ENCODE results near the gene RFX6.

The RFX6 gene

GRCh38 chr6:116945809-116946208 lies 68.8 kb downstream of the RFX6 start (continued):
- TF ChIP-seq, protein P1, sequence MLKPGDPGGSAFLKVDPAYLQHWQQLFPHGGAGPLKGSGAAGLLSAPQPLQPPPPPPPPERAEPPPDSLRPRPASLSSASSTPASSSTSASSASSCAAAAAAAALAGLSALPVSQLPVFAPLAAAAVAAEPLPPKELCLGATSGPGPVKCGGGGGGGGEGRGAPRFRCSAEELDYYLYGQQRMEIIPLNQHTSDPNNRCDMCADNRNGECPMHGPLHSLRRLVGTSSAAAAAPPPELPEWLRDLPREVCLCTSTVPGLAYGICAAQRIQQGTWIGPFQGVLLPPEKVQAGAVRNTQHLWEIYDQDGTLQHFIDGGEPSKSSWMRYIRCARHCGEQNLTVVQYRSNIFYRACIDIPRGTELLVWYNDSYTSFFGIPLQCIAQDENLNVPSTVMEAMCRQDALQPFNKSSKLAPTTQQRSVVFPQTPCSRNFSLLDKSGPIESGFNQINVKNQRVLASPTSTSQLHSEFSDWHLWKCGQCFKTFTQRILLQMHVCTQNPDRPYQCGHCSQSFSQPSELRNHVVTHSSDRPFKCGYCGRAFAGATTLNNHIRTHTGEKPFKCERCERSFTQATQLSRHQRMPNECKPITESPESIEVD (tag by site-specific recombination; IDR thresholded peaks at IDR 0.05) = peak; percentile 93
- TF ChIP-seq ZNF37A (tag by site-specific recombination; IDR thresholded peaks at IDR 0.05) (no peak), ZNF16 (tag by site-specific recombination; IDR thresholded peaks at IDR 0.05; ENCODE audit: low read depth) (no peak), YY1 (tag by site-specific recombination; IDR thresholded peaks at IDR 0.05) (no peak), ZNF558 (tag by site-specific recombination; IDR thresholded peaks at IDR 0.05) (peak; percentile 65; the same call in 1 of the 2 replicates), ZBTB6 (tag by site-specific recombination; IDR thresholded peaks at IDR 0.05) (no peak), CTCF (tag by site-specific recombination; IDR thresholded peaks at IDR 0.05) (no peak), SCRT2 (tag by site-specific recombination; IDR thresholded peaks at IDR 0.05) (peak; percentile 21; the same call in 1 of the 2 replicates), MYNN (tag by site-specific recombination; IDR thresholded peaks at IDR 0.05; ENCODE audit: borderline replicate concordance) (0 out of 2 replicates have a peak, but pooled peaks have one; percentile 23), ZNF768 (tag by site-specific recombination; IDR thresholded peaks at IDR 0.05) (no peak), ZNF596 (tag by site-specific recombination; IDR thresholded peaks at IDR 0.05) (0 out of 2 replicates have a peak, but pooled peaks have one; percentile 46), ZNF623 (tag by site-specific recombination; IDR thresholded peaks at IDR 0.05) (no peak), ZFHX2 (tag by site-specific recombination; conservative IDR thresholded peaks at IDR 0.05) (no peak), ZNF433 (tag by site-specific recombination; IDR thresholded peaks at IDR 0.05; ENCODE audit: low read depth) (no peak), ZNF571 (tag by site-specific recombination; IDR thresholded peaks at IDR 0.05) (no peak), ZNF561 (tag by site-specific recombination; IDR thresholded peaks at IDR 0.05; ENCODE audit: borderline replicate concordance) (peak; percentile 71), ZNF664 (tag by site-specific recombination; IDR thresholded peaks at IDR 0.05) (no peak; the same call in 1 of the 2 replicates), ZNF266 (tag by site-specific recombination; IDR thresholded peaks at IDR 0.05; ENCODE audit: low read depth) (peak; percentile 100), MEIS1 (CRISPR knock-in tag; IDR thresholded peaks at IDR 0.05; ENCODE audit: borderline replicate concordance) (no peak), SETDB1 (IDR thresholded peaks at IDR 0.05; ENCODE audit: insufficient read length, low read length) (no peak), ZNF146 (tag by site-specific recombination; IDR thresholded peaks at IDR 0.05) (no peak), ZNF23 (tag by site-specific recombination; IDR thresholded peaks at IDR 0.05; ENCODE audit: borderline replicate concordance) (no peak), ZNF529 (tag by site-specific recombination; IDR thresholded peaks at IDR 0.05; ENCODE audit: insufficient replicate concordance) (no peak), YY2 (tag by site-specific recombination; IDR thresholded peaks at IDR 0.05) (no peak), ZNF544 (tag by site-specific recombination; IDR thresholded peaks at IDR 0.05) (no peak), ZNF416 (tag by site-specific recombination; IDR thresholded peaks at IDR 0.05) (no peak), ZNF394 (tag by site-specific recombination; IDR thresholded peaks at IDR 0.05; ENCODE audit: borderline replicate concordance) (peak; percentile 67), ZNF391 (tag by site-specific recombination; IDR thresholded peaks at IDR 0.05; ENCODE audit: borderline replicate concordance, low read depth) (peak; percentile 71; the same call in 1 of the 2 replicates), BCL11B (tag by site-specific recombination; IDR thresholded peaks at IDR 0.05; ENCODE audit: low read depth) (no peak), ZNF292 (tag by site-specific recombination; IDR thresholded peaks at IDR 0.05; ENCODE audit: borderline replicate concordance, low read depth) (no peak), WT1 (tag by site-specific recombination; IDR thresholded peaks at IDR 0.05) (peak; percentile 83)
- TF ChIP-seq, protein P2, sequence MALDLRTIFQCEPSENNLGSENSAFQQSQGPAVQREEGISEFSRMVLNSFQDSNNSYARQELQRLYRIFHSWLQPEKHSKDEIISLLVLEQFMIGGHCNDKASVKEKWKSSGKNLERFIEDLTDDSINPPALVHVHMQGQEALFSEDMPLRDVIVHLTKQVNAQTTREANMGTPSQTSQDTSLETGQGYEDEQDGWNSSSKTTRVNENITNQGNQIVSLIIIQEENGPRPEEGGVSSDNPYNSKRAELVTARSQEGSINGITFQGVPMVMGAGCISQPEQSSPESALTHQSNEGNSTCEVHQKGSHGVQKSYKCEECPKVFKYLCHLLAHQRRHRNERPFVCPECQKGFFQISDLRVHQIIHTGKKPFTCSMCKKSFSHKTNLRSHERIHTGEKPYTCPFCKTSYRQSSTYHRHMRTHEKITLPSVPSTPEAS (tag by site-specific recombination; IDR thresholded peaks at IDR 0.05) = no peak
- TF ChIP-seq, protein P3, sequence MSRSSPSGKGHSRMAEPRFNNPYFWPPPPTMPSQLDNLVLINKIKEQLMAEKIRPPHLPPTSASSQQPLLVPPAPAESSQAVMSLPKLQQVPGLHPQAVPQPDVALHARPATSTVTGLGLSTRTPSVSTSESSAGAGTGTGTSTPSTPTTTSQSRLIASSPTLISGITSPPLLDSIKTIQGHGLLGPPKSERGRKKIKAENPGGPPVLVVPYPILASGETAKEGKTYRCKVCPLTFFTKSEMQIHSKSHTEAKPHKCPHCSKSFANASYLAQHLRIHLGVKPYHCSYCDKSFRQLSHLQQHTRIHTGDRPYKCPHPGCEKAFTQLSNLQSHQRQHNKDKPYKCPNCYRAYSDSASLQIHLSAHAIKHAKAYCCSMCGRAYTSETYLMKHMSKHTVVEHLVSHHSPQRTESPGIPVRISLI (tag by site-specific recombination; IDR thresholded peaks at IDR 0.05) = peak; percentile 60; the same call in 1 of the 2 replicates
- TF ChIP-seq, protein P4, sequence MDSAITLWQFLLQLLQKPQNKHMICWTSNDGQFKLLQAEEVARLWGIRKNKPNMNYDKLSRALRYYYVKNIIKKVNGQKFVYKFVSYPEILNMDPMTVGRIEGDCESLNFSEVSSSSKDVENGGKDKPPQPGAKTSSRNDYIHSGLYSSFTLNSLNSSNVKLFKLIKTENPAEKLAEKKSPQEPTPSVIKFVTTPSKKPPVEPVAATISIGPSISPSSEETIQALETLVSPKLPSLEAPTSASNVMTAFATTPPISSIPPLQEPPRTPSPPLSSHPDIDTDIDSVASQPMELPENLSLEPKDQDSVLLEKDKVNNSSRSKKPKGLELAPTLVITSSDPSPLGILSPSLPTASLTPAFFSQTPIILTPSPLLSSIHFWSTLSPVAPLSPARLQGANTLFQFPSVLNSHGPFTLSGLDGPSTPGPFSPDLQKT (IDR thresholded peaks at IDR 0.05; ENCODE audit: borderline replicate concordance, low read depth, low read length) = no peak

All from HEK293 (cell line).